Keratinocyte (primary cell): ENCODE data around the gene PLEKHG2.

ENCODE experiments used
- EZH2 ChIP-seq: IDR thresholded peaks from one replicate; pipeline ENCODE4 v1.6.1; 2012; ENCODE audit warnings: inconsistent platforms, mild to moderate bottlenecking, low read length, moderate library complexity
- TF ChIP-seq, protein P1 (sequence below), 3 experiments: IDR thresholded peaks in 1 of 3; conservative IDR thresholded peaks in 1 of 3; optimal IDR thresholded peaks in 1 of 3; 2 replicates in 2 of 3; 3 replicates in 1 of 3; pipeline versions ENCODE3 to v1.5.1; 2011; ENCODE audit warnings: low read length in 3 of 3, mild to moderate bottlenecking in 3 of 3, moderate library complexity in 2 of 3, control low read depth in 1 of 3, inconsistent platforms in 1 of 3; ENCODE audit not compliant: insufficient read depth in 2 of 3; ENCODE audit errors: extremely low read depth in 1 of 3

DNA sequence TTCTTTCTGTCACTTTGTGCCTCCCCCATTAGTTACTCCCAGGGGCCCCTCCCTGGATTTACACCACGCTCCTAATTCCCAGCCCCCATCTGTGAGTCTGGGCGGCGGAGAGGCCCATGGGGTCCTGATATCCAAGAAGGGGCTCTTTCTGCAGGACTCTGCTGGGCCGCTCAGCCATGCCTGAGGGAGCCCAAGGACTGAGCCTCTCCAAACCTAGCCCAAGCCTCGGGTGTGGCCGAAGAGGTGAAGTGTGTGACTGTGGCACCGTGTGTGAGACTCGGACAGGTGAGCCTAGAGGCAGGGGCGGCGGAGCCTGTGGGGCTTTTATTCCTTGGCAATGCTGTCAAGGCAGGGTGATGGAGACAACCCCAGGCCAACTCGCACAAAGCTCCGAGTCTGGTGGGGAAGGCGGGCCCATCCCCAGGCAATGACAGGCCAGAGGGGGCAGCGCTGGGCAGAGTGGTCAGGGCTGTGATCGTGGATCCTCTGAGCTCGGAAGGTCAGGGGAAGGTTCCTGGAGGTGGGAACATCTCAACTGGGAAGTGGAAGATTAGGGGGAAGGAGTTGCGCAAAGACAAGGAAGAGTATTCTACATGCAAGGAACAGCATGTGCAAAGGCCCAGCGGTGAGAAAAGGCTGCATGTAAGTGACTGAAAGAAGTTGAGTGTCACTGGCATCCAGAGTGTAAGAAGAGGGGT lies 1.6 kb downstream of the PLEKHG2 start:
- TF ChIP-seq EZH2 = no peak
- TF ChIP-seq, protein P1, sequence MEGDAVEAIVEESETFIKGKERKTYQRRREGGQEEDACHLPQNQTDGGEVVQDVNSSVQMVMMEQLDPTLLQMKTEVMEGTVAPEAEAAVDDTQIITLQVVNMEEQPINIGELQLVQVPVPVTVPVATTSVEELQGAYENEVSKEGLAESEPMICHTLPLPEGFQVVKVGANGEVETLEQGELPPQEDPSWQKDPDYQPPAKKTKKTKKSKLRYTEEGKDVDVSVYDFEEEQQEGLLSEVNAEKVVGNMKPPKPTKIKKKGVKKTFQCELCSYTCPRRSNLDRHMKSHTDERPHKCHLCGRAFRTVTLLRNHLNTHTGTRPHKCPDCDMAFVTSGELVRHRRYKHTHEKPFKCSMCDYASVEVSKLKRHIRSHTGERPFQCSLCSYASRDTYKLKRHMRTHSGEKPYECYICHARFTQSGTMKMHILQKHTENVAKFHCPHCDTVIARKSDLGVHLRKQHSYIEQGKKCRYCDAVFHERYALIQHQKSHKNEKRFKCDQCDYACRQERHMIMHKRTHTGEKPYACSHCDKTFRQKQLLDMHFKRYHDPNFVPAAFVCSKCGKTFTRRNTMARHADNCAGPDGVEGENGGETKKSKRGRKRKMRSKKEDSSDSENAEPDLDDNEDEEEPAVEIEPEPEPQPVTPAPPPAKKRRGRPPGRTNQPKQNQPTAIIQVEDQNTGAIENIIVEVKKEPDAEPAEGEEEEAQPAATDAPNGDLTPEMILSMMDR (optimal IDR thresholded peaks at IDR 0.05 in 1 of 3, IDR thresholded peaks at IDR 0.05 in 1 of 3, conservative IDR thresholded peaks at IDR 0.05 in 1 of 3; ENCODE audit: extremely low read depth in 1 of 3, insufficient read depth in 2 of 3, low read length in 3 of 3) = peak in 2 of 3 experiments; percentile 7 to 36
